Keratinocyte (primary cell): Measurements from ENCODE around the gene CDYL2. TPM values are rescaled to one million over a fixed set of nuclear protein-coding genes. Genes with fewer than 3 reads are reported as not detected.

Source experiments
- DNase-seq: peaks from one replicate; pipeline ENCODE4 v3.0.0-alpha.2; 2011; ENCODE audit warnings: low read depth, missing footprints, low spot score
- FAIRE-seq: peaks from 2 replicates; lab custom pipeline; 2011; peaks lifted over from hg19 to GRCh38; lab: Jason Lieb, UNC
- H2AFZ ChIP-seq: 2 replicates; pipeline ENCODE4 v1.6.0; 2012; ENCODE audit warnings: low read length, control low read depth, inconsistent platforms; ENCODE audit not compliant: control insufficient read depth
- H3K27ac ChIP-seq: 2 replicates; pipeline ENCODE4 v1.5.1; 2011; ENCODE audit warnings: low read length; ENCODE audit not compliant: control insufficient read depth, insufficient read depth
- H3K27me3 ChIP-seq: 3 replicates; pipeline ENCODE4 v1.6.0; 2011; ENCODE audit warnings: low read length; ENCODE audit not compliant: control insufficient read depth, insufficient read depth; ENCODE audit errors: extremely low read depth
- H3K36me3 ChIP-seq, 2 experiments: 2 replicates in 1 of 2; 3 replicates in 1 of 2; pipeline ENCODE4 v1.5.1; 2011; ENCODE audit warnings: low read length in 2 of 2, mild to moderate bottlenecking in 1 of 2; ENCODE audit not compliant: control insufficient read depth in 2 of 2, insufficient read depth in 2 of 2; ENCODE audit errors: extremely low read depth in 1 of 2
- H3K4me1 ChIP-seq: 3 replicates; pipeline ENCODE4 v1.5.1; 2011; ENCODE audit warnings: low read length; ENCODE audit not compliant: control insufficient read depth, insufficient read depth; ENCODE audit errors: extremely low read depth
- H3K4me2 ChIP-seq: 3 replicates; pipeline ENCODE4 v1.6.0; 2011; ENCODE audit warnings: low read depth, low read length; ENCODE audit not compliant: control insufficient read depth, insufficient read depth; ENCODE audit errors: extremely low read depth
- H3K4me3 ChIP-seq, 3 experiments: fragments of 200-600 bp in 1 of 3; sonication (generic) in 1 of 3; 2 replicates in 2 of 3; 3 replicates in 1 of 3; pipeline ENCODE4 v1.5.1; 2011 to 2016; ENCODE audit warnings: low read length in 3 of 3, mild to moderate bottlenecking in 3 of 3, control low read depth in 2 of 3, inconsistent platforms in 1 of 3, low read depth in 1 of 3, mixed read lengths in 1 of 3, mixed run types in 1 of 3, moderate library complexity in 1 of 3; ENCODE audit not compliant: control insufficient read depth in 2 of 3, insufficient read depth in 2 of 3; ENCODE audit errors: extremely low read depth in 1 of 3
- H3K79me2 ChIP-seq: 2 replicates; pipeline ENCODE4 v1.6.0; 2012; ENCODE audit warnings: low read length; ENCODE audit not compliant: control insufficient read depth, insufficient read depth
- H3K9ac ChIP-seq: 3 replicates; pipeline ENCODE4 v1.6.0; 2011; ENCODE audit warnings: low read length; ENCODE audit not compliant: control insufficient read depth, insufficient read depth; ENCODE audit errors: extremely low read depth
- H3K9me1 ChIP-seq: 3 replicates; pipeline ENCODE4 v1.6.0; 2011; ENCODE audit warnings: low read length; ENCODE audit not compliant: control insufficient read depth, insufficient read depth; ENCODE audit errors: extremely low read depth
- H3K9me3 ChIP-seq: 2 replicates; pipeline ENCODE4 v1.5.1; 2012; ENCODE audit warnings: low read depth, low read length; ENCODE audit not compliant: control insufficient read depth
- H4K20me1 ChIP-seq: 3 replicates; pipeline ENCODE4 v1.6.0; 2011; ENCODE audit warnings: low read length; ENCODE audit not compliant: control insufficient read depth, insufficient read depth; ENCODE audit errors: extremely low read depth
- CTCF ChIP-seq, 3 experiments: IDR thresholded peaks in 1 of 3; conservative IDR thresholded peaks in 1 of 3; optimal IDR thresholded peaks in 1 of 3; 2 replicates in 2 of 3; 3 replicates in 1 of 3; pipeline versions ENCODE3 to v1.5.1; 2011; ENCODE audit warnings: low read length in 3 of 3, mild to moderate bottlenecking in 3 of 3, moderate library complexity in 2 of 3, control low read depth in 1 of 3, inconsistent platforms in 1 of 3; ENCODE audit not compliant: insufficient read depth in 2 of 3; ENCODE audit errors: extremely low read depth in 1 of 3
- EZH2 ChIP-seq: IDR thresholded peaks from one replicate; pipeline ENCODE4 v1.6.1; 2012; ENCODE audit warnings: inconsistent platforms, mild to moderate bottlenecking, low read length, moderate library complexity
- dilution Hi-C: fragments of 300-500 bp; cut with MboI; formaldehyde crosslinking; loops from one replicate; pipeline ENCODE4 v1.7.0; 2020; ENCODE audit warnings: low sequenced_read_pairs; ENCODE audit not compliant: extremely low pct_ligation_motif_present
- polyA plus RNA-seq, 5 experiments: library from polyadenylated mRNA; depleted of rRNA in 3 of 5; stranded (reverse) in 3 of 5; stranded (forward) in 1 of 5; unstranded in 1 of 5; fragments of >200 nt; gene quantifications; 1 replicate in 1 of 5; 2 replicates in 3 of 5; 3 replicates in 1 of 5; pipeline versions ENCODE4 v1.2.1 to v1.2.3, GENCODE V29; 2011 to 2012; ENCODE audit warnings: missing spikeins in 2 of 5, low read depth in 1 of 5, low replicate concordance in 1 of 5

The CDYL2 gene
- polyA plus RNA-seq, 1 donor (not counting 4 experiments of a cell fraction or from before 2014, with no cell fraction given): 2.0 TPM

GRCh38 chr16:80639636-80640035 lies 164.8 kb downstream of the CDYL2 start:
- Histone ChIP-seq H3K9me1 (no peaks in the 10 kb centered on the region), H4K20me1 (no peaks in the 10 kb centered on the region), H3K27ac (no peak overlapping the region), H3K9ac (no peak overlapping the region), H2AFZ (no peak overlapping the region), H3K79me2 (no peaks in the 10 kb centered on the region), H3K4me3 (no peak overlapping the region), H3K4me2 (no peak overlapping the region), H3K4me1 (no peaks in the 10 kb centered on the region), H3K36me3 (no peaks in the 10 kb centered on the region), H3K27me3 (no peaks in the 10 kb centered on the region), H3K9me3 (no peaks in the 10 kb centered on the region)
- FAIRE-seq (no peak), DNase-seq (no peak)
- TF ChIP-seq EZH2 (no peak), CTCF (optimal IDR thresholded peaks at IDR 0.05 in 1 of 3, IDR thresholded peaks at IDR 0.05 in 1 of 3, conservative IDR thresholded peaks at IDR 0.05 in 1 of 3; ENCODE audit: extremely low read depth in 1 of 3, insufficient read depth in 2 of 3, low read length in 3 of 3) (no peak)
- dilution Hi-C loops: no loop called here

- H3K36me3 ChIP-seq: peaks cover 0 to 2% of the 10 kb centered on the region in 2 experiments
- no peak overlapping the region for H3K9ac ChIP-seq
- H3K9me3 ChIP-seq: no peaks in the 10 kb centered on the region
- TF ChIP-seq EZH2 (no peak), CTCF (optimal IDR thresholded peaks at IDR 0.05 in 1 of 3, IDR thresholded peaks at IDR 0.05 in 1 of 3, conservative IDR thresholded peaks at IDR 0.05 in 1 of 3; ENCODE audit: extremely low read depth in 1 of 3, insufficient read depth in 2 of 3, low read length in 3 of 3) (no peak)
- H3K4me3 ChIP-seq: no peak overlapping the region
- dilution Hi-C loops: no loop called here
- H3K9me1 ChIP-seq: no peaks in the 10 kb centered on the region
- no peaks in the 10 kb centered on the region for H3K79me2 ChIP-seq
- H4K20me1 ChIP-seq: no peaks in the 10 kb centered on the region
- no peaks in the 10 kb centered on the region for H3K4me1 ChIP-seq
- no peak overlapping the region for H3K4me2 ChIP-seq
- H2AFZ ChIP-seq: no peak overlapping the region
- DNase-seq: no peak
- no peaks in the 10 kb centered on the region for H3K27me3 ChIP-seq
- FAIRE-seq: no peak
- H3K27ac ChIP-seq: no peak overlapping the region
Measured at GRCh38 chr16:80637621-80638020, 166.8 kb downstream of the CDYL2 start.
